K562 (cell line): ENCODE measurements around the gene TLR8. TPM values are rescaled to one million over a fixed set of nuclear protein-coding genes. Genes with fewer than 3 reads are reported as not detected.

ENCODE experiments used
- CBX1 ChIP-seq: sonication (generic); IDR thresholded peaks from 2 replicates; pipeline ENCODE4 v1.6.1; 2016; ENCODE audit warnings: antibody characterized with exemption, low read depth, mild to moderate bottlenecking
- CBX5 ChIP-seq: IDR thresholded peaks from 2 replicates; pipeline ENCODE4 v1.6.1; 2014; ENCODE audit warnings: low read depth, borderline replicate concordance
- E2F6 ChIP-seq, 2 experiments: IDR thresholded peaks; 2 replicates each; pipeline ENCODE4 v1.6.1; 2011; ENCODE audit warnings: borderline replicate concordance in 1 of 2, control low read depth in 1 of 2, low read depth in 1 of 2, low read length in 1 of 2, mild to moderate bottlenecking in 1 of 2, mixed read lengths in 1 of 2, moderate library complexity in 1 of 2; ENCODE audit not compliant: insufficient read depth in 1 of 2, insufficient read length in 1 of 2, poor library complexity in 1 of 2, severe bottlenecking in 1 of 2; ENCODE audit errors: extremely low read depth in 1 of 2
- FIP1L1 ChIP-seq: fragments of 200-400 bp; formaldehyde crosslinking; IDR thresholded peaks from 2 replicates; pipeline ENCODE4 v1.6.1; 2018; ENCODE audit warnings: mild to moderate bottlenecking, low read depth, low read length; ENCODE audit not compliant: poor library complexity, severe bottlenecking
- HMG20A ChIP-seq: fragments of 450-650 bp; formaldehyde crosslinking; conservative IDR thresholded peaks from 2 replicates; pipeline ENCODE4 v1.4.0; 2020; ENCODE audit warnings: mild to moderate bottlenecking, mixed read lengths
- HNRNPL ChIP-seq: fragments of 200-400 bp; formaldehyde crosslinking; IDR thresholded peaks from 2 replicates; pipeline ENCODE4 v1.6.1; 2017; ENCODE audit warnings: low read depth, mild to moderate bottlenecking, low read length
- HOMEZ ChIP-seq: fragments of 250-450 bp; sonication (Bioruptor Pico); IDR thresholded peaks from 2 replicates; pipeline ENCODE4 v1.4.0; 2020; ENCODE audit warnings: mild to moderate bottlenecking, moderate library complexity
- KLF1 ChIP-seq: fragments of 450-650 bp; IDR thresholded peaks from 2 replicates; pipeline ENCODE4 v1.6.1; 2016; ENCODE audit warnings: missing genetic modification characterization, missing compliant biosample characterization
- MBD1 ChIP-seq: fragments of 250-450 bp; sonication (Bioruptor Pico); IDR thresholded peaks from 2 replicates; pipeline ENCODE4 v1.8.0; 2022; ENCODE audit warnings: inconsistent platforms
- NR2C2 ChIP-seq, 2 experiments: fragments of 200-800 bp in 1 of 2; sonication (Bioruptor generic) in 1 of 2; sonication (generic) in 1 of 2; formaldehyde crosslinking in 1 of 2; IDR thresholded peaks; 2 replicates each; pipeline versions ENCODE4 v1.6.1 to v1.8.0; 2016 to 2022; ENCODE audit warnings: mild to moderate bottlenecking in 1 of 2, missing compliant biosample characterization in 1 of 2, missing genetic modification characterization in 1 of 2, missing genetic modification reagents in 1 of 2
- PCBP2 ChIP-seq: fragments of 200-400 bp; formaldehyde crosslinking; IDR thresholded peaks from 2 replicates; pipeline ENCODE4 v1.6.1; 2018; ENCODE audit warnings: low read length, low read depth, mild to moderate bottlenecking, moderate library complexity; ENCODE audit not compliant: poor library complexity, severe bottlenecking
- POLR3A ChIP-seq: IDR thresholded peaks from 2 replicates; pipeline ENCODE4 v1.6.1; 2011; ENCODE audit warnings: borderline replicate concordance, mild to moderate bottlenecking, moderate library complexity; ENCODE audit not compliant: insufficient read length, insufficient read depth; ENCODE audit errors: extremely low read depth
- SETDB1 ChIP-seq: IDR thresholded peaks from one replicate; pipeline ENCODE4 v1.6.1; 2012; ENCODE audit warnings: low read length, control low read depth, inconsistent platforms
- SLC30A9 ChIP-seq: fragments of 250-450 bp; sonication (Bioruptor Pico); IDR thresholded peaks from 2 replicates; pipeline ENCODE4 v1.8.0; 2022; ENCODE audit warnings: mild to moderate bottlenecking, moderate library complexity
- SMAD4 ChIP-seq: fragments of 250-450 bp; sonication (Bioruptor Pico); conservative IDR thresholded peaks from 2 replicates; pipeline ENCODE4 v1.8.0; 2021; ENCODE audit warnings: inconsistent platforms, mild to moderate bottlenecking, moderate library complexity
- SOX6 ChIP-seq: fragments of 450-650 bp; IDR thresholded peaks from 2 replicates; pipeline ENCODE4 v1.6.1; 2014; ENCODE audit warnings: mild to moderate bottlenecking
- TCF3 ChIP-seq: sonication (generic); formaldehyde crosslinking; IDR thresholded peaks from 2 replicates; pipeline ENCODE4 v1.4.0; 2020; ENCODE audit warnings: mild to moderate bottlenecking, missing genetic modification reagents
- TEAD4 ChIP-seq, 2 experiments: sonication (generic) in 1 of 2; formaldehyde crosslinking in 1 of 2; IDR thresholded peaks; 2 replicates each; pipeline versions ENCODE4 v1.6.1 to v1.8.0; 2012 to 2022; ENCODE audit warnings: borderline replicate concordance in 1 of 2, inconsistent platforms in 1 of 2, low read length in 1 of 2, mild to moderate bottlenecking in 1 of 2, missing genetic modification reagents in 1 of 2
- ZNF280A ChIP-seq: fragments of 450-650 bp; IDR thresholded peaks from 2 replicates; pipeline ENCODE4 v1.6.1; 2018; ENCODE audit warnings: mild to moderate bottlenecking, low read depth; ENCODE audit not compliant: partially characterized antibody
- ZNF316 ChIP-seq: fragments of 450-650 bp; IDR thresholded peaks from 2 replicates; pipeline ENCODE4 v1.6.1; 2016
- ZNF583 ChIP-seq: fragments of 250-450 bp; sonication (Bioruptor Pico); IDR thresholded peaks from 2 replicates; pipeline ENCODE4 v1.4.0; 2020
- polyA plus RNA-seq, 8 experiments: library from polyadenylated mRNA; depleted of rRNA in 4 of 8; stranded (reverse) in 5 of 8; unstranded in 3 of 8; fragments of >200 nt; fragmentation: Nextera tagmentation in 2 of 8; fragmentation: Illumina TruSeq in 1 of 8; extraction: Ambion mirVana in 2 of 8; extraction: Trizol in 1 of 8; gene quantifications; 2 replicates each; pipeline versions ENCODE4 v1.2.1 to v1.2.3, GENCODE V29; 2011 to 2014; ENCODE audit warnings: inconsistent platforms in 1 of 8, missing spikeins in 1 of 8
- total RNA-seq, 7 experiments: library from RNA; depleted of rRNA in 6 of 7; stranded (reverse); fragments of >200 nt in 6 of 7; fragmentation: Illumina TruSeq in 2 of 7; extraction: Trizol in 2 of 7; gene quantifications; 2 replicates each; pipeline versions ENCODE4 v1.2.1 to v1.2.3, GENCODE V29; 2011 to 2021; ENCODE audit warnings: low replicate concordance in 1 of 7

TLR8 gene
- total and polyA plus RNA-seq, 9 of the 15 experiments (the other 6 are each of a cell fraction or from before 2014, with no cell fraction given): not detected

GRCh38 chrX:12965131-12965940 lies 58.9 kb downstream of the TLR8 start (continued):
- TF ChIP-seq HMG20A (CRISPR knock-in tag): no peak
- TF ChIP-seq HOMEZ: no peak
- no peak for TF ChIP-seq MBD1 (CRISPR knock-in tag)
- no peak for TF ChIP-seq ZNF280A
- TF ChIP-seq SLC30A9 (CRISPR knock-in tag): no peak
- TF ChIP-seq SMAD4 (CRISPR knock-in tag): no peak
- TF ChIP-seq TCF3: no peak
- no peak for TF ChIP-seq E2F6 (IDR thresholded peaks at IDR 0.05; ENCODE audit: borderline replicate concordance in 1 of 2, extremely low read depth in 1 of 2, insufficient read depth in 1 of 2, insufficient read length in 1 of 2, low read depth in 1 of 2, low read length in 1 of 2, poor library complexity in 1 of 2, severe bottlenecking in 1 of 2)
- no peak for TF ChIP-seq ZNF583 (CRISPR knock-in tag)
- TF ChIP-seq CBX5: no peak
- no peak for TF ChIP-seq FIP1L1
- TF ChIP-seq HNRNPL: no peak
- TF ChIP-seq ZNF316: no peak
- no peak for TF ChIP-seq POLR3A
- TF ChIP-seq NR2C2 (CRISPR knock-in tag; IDR thresholded peaks at IDR 0.05): no peak
- peak; percentile 46 for TF ChIP-seq NR2C2 (tag; IDR thresholded peaks at IDR 0.05)
- no peak for TF ChIP-seq SETDB1
- TF ChIP-seq KLF1: no peak
- TF ChIP-seq CBX1: no peak
- peak; percentile 49; the same call in 1 of the 2 replicates for TF ChIP-seq SOX6
- no peak for TF ChIP-seq TEAD4 (IDR thresholded peaks at IDR 0.05; ENCODE audit: low read length)
- no peak for TF ChIP-seq TEAD4 (CRISPR knock-in tag; IDR thresholded peaks at IDR 0.05; ENCODE audit: borderline replicate concordance)
- TF ChIP-seq PCBP2: no peak
